ENCODE data around the gene CCL26.

- TF ChIP-seq CTCF (IDR thresholded peaks at IDR 0.05) (no peak), MAX (IDR thresholded peaks at IDR 0.05) (no peak)
These were observed 47.7 kb upstream of the CCL26 start for GRCh38 chr7:75819711-75820110.
